MM.1S (cell line): ENCODE results near the gene SLC2A5.

Experiments
- DNase-seq: peaks from one replicate; pipeline ENCODE4 v3.0.0-alpha.2; 2015
- H2AFZ ChIP-seq: fragments of 300-600 bp; sonication (generic); 2 replicates; pipeline ENCODE4 v1.6.0; 2016; ENCODE audit warnings: antibody characterized with exemption, low read length
- H3F3A ChIP-seq: fragments of 300-600 bp; sonication (generic); 2 replicates; pipeline ENCODE4 v1.6.1; 2016; ENCODE audit warnings: mild to moderate bottlenecking, antibody characterized with exemption, low read length, moderate library complexity, mixed read lengths; ENCODE audit not compliant: insufficient read depth
- H3K27ac ChIP-seq: fragments of 300-600 bp; sonication (generic); 2 replicates; pipeline ENCODE4 v1.5.1; 2016; ENCODE audit warnings: mild to moderate bottlenecking, low read length
- H3K27me3 ChIP-seq: fragments of 300-600 bp; sonication (generic); replicated peaks from 2 replicates; pipeline ENCODE4 v1.6.0; 2016; ENCODE audit warnings: low read length; ENCODE audit not compliant: insufficient read depth
- H3K36me3 ChIP-seq: fragments of 300-600 bp; sonication (generic); replicated peaks from 2 replicates; pipeline ENCODE4 v1.6.1; 2016; ENCODE audit warnings: mild to moderate bottlenecking, low read length, mixed read lengths; ENCODE audit not compliant: insufficient read depth
- H3K4me1 ChIP-seq: fragments of 300-600 bp; sonication (generic); 2 replicates; pipeline ENCODE4 v1.6.1; 2016; ENCODE audit warnings: low read length, mixed read lengths
- H3K4me2 ChIP-seq: fragments of 300-600 bp; sonication (generic); 2 replicates; pipeline ENCODE4 v1.6.0; 2016; ENCODE audit warnings: low read depth, low read length
- H3K4me3 ChIP-seq: fragments of 300-600 bp; sonication (generic); 2 replicates; pipeline ENCODE4 v1.5.1; 2016; ENCODE audit warnings: low read length, mixed read lengths
- H3K79me2 ChIP-seq: fragments of 300-600 bp; sonication (generic); 2 replicates; pipeline ENCODE4 v1.6.1; 2016; ENCODE audit warnings: mixed run types, low read length, mixed read lengths
- H3K9ac ChIP-seq: fragments of 300-600 bp; sonication (generic); 2 replicates; pipeline ENCODE4 v1.6.1; 2016; ENCODE audit warnings: low read length, mixed read lengths
- H3K9me2 ChIP-seq: fragments of 300-600 bp; sonication (generic); replicated peaks from 2 replicates; pipeline ENCODE4 v1.6.1; 2016; ENCODE audit warnings: mild to moderate bottlenecking, low read length, mixed read lengths; ENCODE audit not compliant: insufficient read depth
- H3K9me3 ChIP-seq: fragments of 300-600 bp; sonication (generic); replicated peaks from 2 replicates; pipeline ENCODE4 v1.6.1; 2016; ENCODE audit warnings: mild to moderate bottlenecking, low read length, mixed read lengths; ENCODE audit not compliant: insufficient read depth
- H4K20me1 ChIP-seq: fragments of 300-600 bp; sonication (generic); 2 replicates; pipeline ENCODE4 v1.6.1; 2016; ENCODE audit warnings: mild to moderate bottlenecking, low read length, moderate library complexity, mixed read lengths; ENCODE audit not compliant: insufficient read depth
- CTCF ChIP-seq: fragments of 300-600 bp; sonication (generic); IDR thresholded peaks from 2 replicates; pipeline ENCODE4 v1.5.1; 2016; ENCODE audit warnings: antibody characterized with exemption, low read length, mixed read lengths
- EZH2 ChIP-seq: fragments of 300-600 bp; sonication (generic); optimal IDR thresholded peaks from 2 replicates; pipeline ENCODE3; 2017; ENCODE audit warnings: low read depth, mild to moderate bottlenecking, antibody characterized with exemption, low read length, mixed read lengths
- EZH2phosphoT487 ChIP-seq: fragments of 300-600 bp; sonication (generic); IDR thresholded peaks from 2 replicates; pipeline ENCODE4 v1.6.1; 2018; ENCODE audit warnings: antibody characterized with exemption, low read length

The SLC2A5 gene

GRCh38 chr1:9068981-9069325, 482 bp downstream of the SLC2A5 start:
- H3K9ac ChIP-seq = no peak overlapping the region

GRCh38 chr1:9066945-9067807, 2.3 kb downstream of the SLC2A5 start:
- Histone ChIP-seq H3K27ac (no peak overlapping the region), H3K9me3 (no peaks in the 10 kb centered on the region), H4K20me1 (no peaks in the 10 kb centered on the region), H3K36me3 (no peaks in the 10 kb centered on the region), H3K9me2 (no peaks in the 10 kb centered on the region), H2AFZ (no peak overlapping the region), H3K4me3 (no peak overlapping the region), H3K9ac (no peak overlapping the region), H3F3A (no peaks in the 10 kb centered on the region), H3K27me3 (peaks cover 10% of the 10 kb centered on the region; the same call in 1 of the 2 replicates), H3K4me2 (no peak overlapping the region), H3K79me2 (no peaks in the 10 kb centered on the region), H3K4me1 (peaks cover 13% of the 10 kb centered on the region)
- no peak for DNase-seq
- TF ChIP-seq EZH2phosphoT487 (no peak), EZH2 (no peak), CTCF (no peak)

More at GRCh38 chr1:9068981-9069325, 482 bp downstream of the SLC2A5 start:
- Histone ChIP-seq H3K4me2 (peak overlapping the region; percentile 33), H3K9me3 (no peaks in the 10 kb centered on the region), H3F3A (no peaks in the 10 kb centered on the region), H3K27ac (peak overlapping the region; percentile 6), H3K4me1 (peaks cover 13% of the 10 kb centered on the region), H3K4me3 (no peak overlapping the region; the same call in 1 of the 2 replicates), H3K36me3 (no peaks in the 10 kb centered on the region), H3K79me2 (no peaks in the 10 kb centered on the region), H4K20me1 (no peaks in the 10 kb centered on the region), H2AFZ (0 out of 2 replicates have a peak overlapping the region, but pooled peaks have one; percentile 1), H3K9me2 (no peaks in the 10 kb centered on the region), H3K27me3 (peaks cover 20% of the 10 kb centered on the region; the same call in 1 of the 2 replicates)
- DNase-seq = no peak
- no peak for TF ChIP-seq EZH2
- TF ChIP-seq EZH2phosphoT487 = no peak
- no peak for TF ChIP-seq CTCF

GRCh38 chr1:9065213-9065751, 4.2 kb downstream of the SLC2A5 start:
- no peaks in the 10 kb centered on the region for H3F3A ChIP-seq
- no peak for TF ChIP-seq EZH2
- TF ChIP-seq EZH2phosphoT487 = no peak
- TF ChIP-seq CTCF = no peak
- H3K79me2 ChIP-seq = no peaks in the 10 kb centered on the region
- H4K20me1 ChIP-seq = no peaks in the 10 kb centered on the region
- H3K27me3 ChIP-seq = peaks cover 5% of the 10 kb centered on the region; the same call in 1 of the 2 replicates
- no peak overlapping the region for H3K27ac ChIP-seq
- no peak overlapping the region for H3K9ac ChIP-seq
- no peak overlapping the region for H3K4me2 ChIP-seq
- H3K4me1 ChIP-seq = peaks cover 13% of the 10 kb centered on the region
- H3K36me3 ChIP-seq = no peaks in the 10 kb centered on the region
- H3K4me3 ChIP-seq = no peak overlapping the region
- no peak for DNase-seq
- H3K9me2 ChIP-seq = no peaks in the 10 kb centered on the region
- H3K9me3 ChIP-seq = no peaks in the 10 kb centered on the region
- H2AFZ ChIP-seq = no peak overlapping the region
